HG03039 (cell line): ENCODE data around the gene NECAB2.

Source experiments
- ATAC-seq: cut with Tn5 transposase; IDR thresholded peaks from one replicate; pipeline ENCODE4 v1.9.1; 2021; ENCODE audit warnings: mild to moderate bottlenecking, moderate library complexity; ENCODE audit not compliant: unreplicated experiment

The NECAB2 gene

DNA sequence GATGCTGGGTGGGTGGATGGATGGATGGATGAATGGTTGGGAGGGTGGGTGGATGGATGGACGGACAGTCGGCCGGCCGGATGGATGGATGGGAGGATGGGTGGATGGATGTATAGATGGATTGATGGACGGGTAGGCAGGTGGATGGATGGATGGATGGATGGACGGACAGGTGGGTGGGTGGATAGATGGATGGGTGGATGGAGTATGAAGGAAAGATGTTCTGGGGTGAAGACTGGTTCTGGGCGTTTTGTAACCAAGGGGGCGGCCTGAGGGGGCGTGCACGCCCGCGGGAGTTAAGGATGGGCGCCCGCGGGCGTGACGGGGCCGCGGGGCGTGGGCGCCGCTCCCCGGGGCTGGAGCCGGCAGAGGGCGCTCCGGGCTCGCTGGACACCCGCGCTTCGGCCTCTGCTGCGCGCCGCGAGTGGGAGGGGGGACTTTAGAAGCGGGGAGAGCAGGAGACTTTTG lies at the start of gene NECAB2:
NECAB2 (plus strand) TSS at position 407 of the 468 bp plus-strand sequence. CDS start 405 bp downstream, outside the sequence.
- ATAC-seq, result no peak

- no peak for ATAC-seq
Measured at GRCh38 chr16:83920894-83921491, 47.1 kb upstream of the NECAB2 start.

- no peak for ATAC-seq
Measured at GRCh38 chr16:83923581-83924365, 44.3 kb upstream of the NECAB2 start.

GRCh38 chr16:83924686-83925085 lies 43.4 kb upstream of the NECAB2 start:
- ATAC-seq, result no peak

DNA sequence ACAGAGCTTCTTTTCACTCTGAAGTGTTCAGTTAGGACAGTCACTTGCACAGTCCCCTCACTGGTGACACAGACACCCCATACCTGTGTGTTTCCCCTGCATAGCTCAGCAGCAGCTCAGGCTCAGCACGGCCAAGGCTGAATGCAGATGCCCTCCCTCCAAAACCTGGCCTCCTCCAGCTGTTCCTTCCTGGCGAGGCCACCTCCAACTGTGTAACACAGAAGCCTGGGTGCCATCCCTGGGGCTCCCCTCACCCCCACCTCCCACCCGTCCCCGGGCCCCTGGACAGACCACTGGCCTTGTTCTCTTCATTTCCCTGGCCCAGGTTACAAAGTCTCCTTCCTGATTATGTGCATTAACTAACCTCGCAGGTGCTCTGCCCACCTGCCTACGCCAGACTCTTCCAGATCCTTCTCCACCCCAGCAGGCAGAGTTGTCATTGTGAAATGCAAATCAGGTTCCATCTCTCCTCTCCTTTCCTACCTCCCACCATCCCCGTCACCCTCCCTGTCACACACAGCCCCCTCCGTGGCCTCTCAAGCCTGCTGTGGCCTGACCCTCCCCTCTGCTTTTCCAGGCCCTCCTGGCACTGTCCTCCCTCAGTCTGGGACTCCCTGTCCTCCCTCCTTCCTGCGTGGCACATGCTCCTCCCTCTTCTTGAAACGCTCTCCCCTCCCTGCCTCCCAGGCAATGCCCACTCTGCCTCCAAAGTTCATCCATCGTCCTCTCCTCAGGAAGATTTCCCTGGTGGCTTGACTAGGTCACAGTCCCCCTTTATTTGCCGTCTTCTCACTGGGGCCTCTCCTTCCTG lies 42.7 kb upstream of the NECAB2 start:
- ATAC-seq, result no peak

GRCh38 chr16:83925957-83926725 lies 41.9 kb upstream of the NECAB2 start:
- ATAC-seq, result no peak

GRCh38 chr16:83926726-83927397 lies 41.2 kb upstream of the NECAB2 start:
- ATAC-seq, result no peak

- no peak for ATAC-seq
Measured at GRCh38 chr16:83928341-83929055, 39.5 kb upstream of the NECAB2 start.

DNA sequence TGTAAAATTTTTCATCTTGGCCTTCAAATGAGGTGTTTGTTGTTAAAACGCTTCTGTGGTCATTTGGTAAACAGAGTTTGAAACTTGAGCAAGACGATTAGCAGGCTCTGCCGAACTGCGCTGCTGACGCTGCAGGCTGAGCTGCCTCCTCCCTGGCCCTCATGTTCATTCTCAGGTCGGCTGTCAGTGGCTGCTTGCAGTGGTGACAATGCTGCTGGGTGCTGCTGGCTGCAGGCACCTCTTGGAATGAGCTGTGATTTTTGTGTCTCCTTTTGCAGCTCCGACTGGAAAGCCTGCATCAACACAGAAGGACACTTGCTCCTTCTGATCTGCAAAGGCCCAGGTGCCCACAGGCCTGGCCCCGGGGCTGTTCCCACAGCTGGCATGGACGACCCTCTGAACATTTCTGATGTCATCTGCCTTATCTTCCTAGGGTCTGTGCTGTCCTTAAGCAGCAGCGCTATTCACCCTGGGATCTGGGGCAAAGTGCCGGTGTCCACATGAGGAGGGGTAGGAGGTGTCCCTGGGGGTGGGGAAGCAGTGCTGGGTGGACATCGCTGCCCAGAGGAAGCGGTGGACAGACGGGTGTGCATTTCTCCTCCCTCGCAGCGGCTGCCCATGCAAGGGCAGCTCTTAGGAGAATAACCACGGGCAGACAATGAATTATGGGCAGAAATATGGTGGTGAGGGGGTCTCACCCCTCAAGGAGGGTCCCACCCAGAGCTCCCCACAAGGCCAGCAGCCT lies 38.1 kb upstream of the NECAB2 start:
- ATAC-seq, result no peak

GRCh38 chr16:83930730-83931500 lies 37.1 kb upstream of the NECAB2 start:
- ATAC-seq, result no peak

DNA sequence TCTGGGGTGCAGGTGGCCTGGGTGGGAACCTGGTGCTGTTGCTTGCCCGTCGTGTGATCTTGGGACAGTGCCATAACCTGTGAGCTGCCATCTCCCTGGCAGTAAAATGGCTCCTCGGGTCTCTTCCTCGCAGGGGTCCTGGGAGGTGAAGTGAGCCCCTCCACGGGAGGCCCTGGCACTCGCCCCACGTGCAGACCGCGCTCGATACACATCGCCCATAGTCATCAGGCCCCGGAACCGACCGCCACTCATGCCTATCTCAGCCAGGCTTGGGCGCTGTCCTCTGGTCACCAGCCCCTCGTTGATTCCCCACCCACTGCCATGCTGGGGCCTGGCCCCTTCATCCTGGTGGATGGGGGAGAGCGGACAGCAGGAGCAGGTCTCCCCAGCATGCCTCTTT lies 36.5 kb upstream of the NECAB2 start:
- ATAC-seq, result no peak

DNA sequence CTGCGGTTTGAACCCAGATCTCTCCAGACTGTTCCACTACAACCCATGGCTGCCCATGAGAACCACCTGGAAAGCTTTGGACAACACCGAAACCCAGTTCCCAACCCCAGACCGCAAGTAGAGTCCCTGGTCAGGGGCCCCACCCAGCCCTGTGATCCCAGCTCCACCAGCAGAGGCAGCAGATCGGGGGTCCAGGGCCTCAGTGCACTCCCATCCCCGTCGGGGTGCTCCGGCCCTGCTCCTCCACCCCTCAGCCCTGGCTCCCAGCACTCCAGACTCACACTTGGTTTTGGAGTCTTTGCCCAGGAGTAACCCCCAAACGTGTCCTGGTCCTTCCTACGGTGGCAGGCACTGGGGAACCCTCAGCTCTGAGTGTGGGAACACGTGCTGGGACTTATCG lies 35.7 kb upstream of the NECAB2 start:
- ATAC-seq, result no peak

DNA sequence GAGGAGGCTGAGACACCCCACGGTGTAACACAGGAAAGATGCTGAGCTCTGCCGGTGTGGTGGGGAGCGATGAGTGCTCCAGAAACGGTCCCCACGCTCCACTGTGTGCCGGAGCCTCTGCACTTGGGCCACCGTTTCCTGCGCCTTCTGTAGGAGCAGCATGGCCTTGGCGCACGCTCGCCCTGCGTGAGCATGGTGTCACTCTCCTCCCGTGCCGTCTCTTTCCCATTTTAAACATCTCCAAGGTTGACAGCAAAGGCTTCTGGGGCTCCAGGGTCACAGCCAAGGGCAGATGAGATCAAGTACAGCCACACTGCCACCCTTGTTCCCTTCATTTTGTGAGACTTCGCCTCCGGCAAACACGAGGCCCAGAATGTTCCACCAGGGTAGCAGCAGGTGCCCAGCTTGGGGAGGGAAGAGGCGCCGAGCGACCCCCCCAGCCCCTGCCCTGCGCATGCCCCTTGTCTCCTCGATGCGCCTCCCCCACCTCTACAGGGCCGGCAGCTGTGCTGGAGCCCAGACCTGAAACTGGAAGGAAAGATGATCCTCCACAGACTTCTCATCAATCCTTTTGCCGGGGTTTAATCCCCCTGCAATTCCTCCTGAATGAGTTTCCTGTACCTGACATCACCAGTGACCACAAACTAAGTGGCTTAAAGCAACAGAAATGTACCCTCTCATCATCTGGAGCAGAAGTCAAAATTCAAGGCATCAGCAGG lies 34.9 kb upstream of the NECAB2 start:
- no peak for ATAC-seq

DNA sequence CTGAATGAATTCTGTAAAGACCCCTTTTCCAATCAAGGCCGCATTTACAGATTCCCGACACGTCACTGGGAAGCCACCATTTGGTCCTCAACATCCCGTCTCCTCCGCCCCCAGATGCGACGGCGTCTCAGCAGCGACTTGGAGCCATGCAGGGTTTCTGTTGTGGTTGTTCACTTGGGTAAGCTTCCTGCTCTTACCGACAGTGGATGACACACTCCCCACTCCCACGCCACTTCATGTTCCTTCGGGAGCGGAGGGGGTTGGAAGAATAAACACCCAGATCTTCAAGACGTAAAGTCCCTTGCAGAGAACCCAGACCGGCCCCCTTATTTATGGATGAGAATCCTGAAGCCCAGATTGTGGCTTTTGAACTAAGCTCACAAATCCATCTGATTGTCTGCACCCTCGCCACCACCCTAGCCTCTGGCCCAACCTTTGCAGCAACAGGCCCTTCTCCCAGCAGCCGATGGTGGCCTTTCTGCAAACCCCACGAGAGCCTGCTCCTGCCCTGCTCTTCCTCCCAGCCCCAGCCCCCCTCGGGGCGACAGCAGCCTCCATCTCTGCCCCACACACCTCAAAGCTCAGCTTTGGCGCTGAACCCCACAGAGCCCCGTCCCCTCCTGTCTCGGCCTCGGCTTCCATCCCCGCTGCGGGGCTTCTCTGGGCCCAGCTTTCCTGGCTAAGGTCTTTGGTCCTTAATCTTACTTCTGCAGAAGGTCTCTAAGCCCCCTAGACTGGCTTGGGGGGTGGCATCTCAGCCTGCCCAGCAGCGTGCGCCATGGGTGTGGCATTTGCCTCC lies 34.0 kb upstream of the NECAB2 start:
- no peak for ATAC-seq

DNA sequence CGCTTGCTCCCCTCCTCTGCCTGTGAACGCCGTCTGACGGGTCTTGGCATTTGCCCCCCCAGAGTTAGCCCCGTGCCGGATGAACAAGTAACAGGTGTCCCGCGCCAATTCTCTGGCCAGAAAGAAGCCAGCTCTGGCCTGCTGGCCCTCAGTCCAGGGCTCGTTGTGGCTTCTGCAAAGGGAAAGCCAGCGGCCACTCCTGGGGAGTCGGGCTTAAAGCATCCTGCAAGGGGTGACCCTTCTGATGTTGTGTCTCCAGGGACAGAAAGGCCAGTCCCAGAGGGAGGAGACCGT lies 33.4 kb upstream of the NECAB2 start:
- no peak for ATAC-seq

GRCh38 chr16:83935005-83935857 lies 32.8 kb upstream of the NECAB2 start:
- no peak for ATAC-seq
